HL-60 (cell line): ENCODE measurements around the gene CEND1.

ENCODE experiments used
- GABPA ChIP-seq: IDR thresholded peaks from 2 replicates; pipeline ENCODE4 v1.6.1; 2012; ENCODE audit warnings: low read depth
- POLR2AphosphoS5 ChIP-seq: IDR thresholded peaks from 2 replicates; pipeline ENCODE4 v1.6.1; 2012; ENCODE audit warnings: low read depth
- SPI1 ChIP-seq: IDR thresholded peaks from 2 replicates; pipeline ENCODE4 v1.6.1; 2012; ENCODE audit warnings: low read depth, mild to moderate bottlenecking, borderline replicate concordance
- TF ChIP-seq, protein P1 (sequence below): IDR thresholded peaks from one replicate; pipeline ENCODE4 v1.5.1; 2011; ENCODE audit warnings: low read length, control low read depth, inconsistent platforms; ENCODE audit not compliant: insufficient read depth

DNA sequence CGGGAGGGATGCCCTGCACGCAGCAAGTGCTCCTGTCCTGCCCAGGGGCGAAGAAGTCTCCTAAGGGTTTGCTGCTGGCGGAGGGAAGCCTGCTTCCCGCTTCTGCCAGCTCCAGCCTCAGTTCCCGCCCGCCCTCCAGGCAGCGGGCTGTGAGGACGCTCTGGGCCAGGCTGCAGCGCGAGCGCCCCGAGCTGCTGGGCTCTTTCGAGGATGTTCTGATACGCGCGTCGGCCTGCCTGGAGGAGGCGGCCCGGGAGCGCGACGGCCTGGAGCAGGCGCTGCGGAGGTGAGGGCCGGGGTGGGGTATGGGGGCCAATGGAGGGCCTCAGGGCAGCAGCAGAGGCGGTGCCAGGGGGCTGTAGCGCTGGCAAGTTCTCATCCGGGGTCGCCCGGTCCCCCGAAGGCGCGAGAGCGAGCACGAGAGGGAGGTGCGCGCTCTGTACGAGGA lies 40.0 kb upstream of the CEND1 start:
- TF ChIP-seq SPI1 = no peak
- TF ChIP-seq, protein P1, sequence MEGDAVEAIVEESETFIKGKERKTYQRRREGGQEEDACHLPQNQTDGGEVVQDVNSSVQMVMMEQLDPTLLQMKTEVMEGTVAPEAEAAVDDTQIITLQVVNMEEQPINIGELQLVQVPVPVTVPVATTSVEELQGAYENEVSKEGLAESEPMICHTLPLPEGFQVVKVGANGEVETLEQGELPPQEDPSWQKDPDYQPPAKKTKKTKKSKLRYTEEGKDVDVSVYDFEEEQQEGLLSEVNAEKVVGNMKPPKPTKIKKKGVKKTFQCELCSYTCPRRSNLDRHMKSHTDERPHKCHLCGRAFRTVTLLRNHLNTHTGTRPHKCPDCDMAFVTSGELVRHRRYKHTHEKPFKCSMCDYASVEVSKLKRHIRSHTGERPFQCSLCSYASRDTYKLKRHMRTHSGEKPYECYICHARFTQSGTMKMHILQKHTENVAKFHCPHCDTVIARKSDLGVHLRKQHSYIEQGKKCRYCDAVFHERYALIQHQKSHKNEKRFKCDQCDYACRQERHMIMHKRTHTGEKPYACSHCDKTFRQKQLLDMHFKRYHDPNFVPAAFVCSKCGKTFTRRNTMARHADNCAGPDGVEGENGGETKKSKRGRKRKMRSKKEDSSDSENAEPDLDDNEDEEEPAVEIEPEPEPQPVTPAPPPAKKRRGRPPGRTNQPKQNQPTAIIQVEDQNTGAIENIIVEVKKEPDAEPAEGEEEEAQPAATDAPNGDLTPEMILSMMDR = no peak
- no peak for TF ChIP-seq POLR2AphosphoS5
- TF ChIP-seq GABPA = no peak
